Muscle of back (tissue), 11 donors: ENCODE measurements around the gene TTC28. TPM values are rescaled to one million over a fixed set of nuclear protein-coding genes. Genes with fewer than 3 reads are reported as not detected.
"Not testable (repeated sequence)": the region's sequence is repeated elsewhere in the genome, so short reads cannot be mapped to it uniquely, and the experiment has no call there.

Experiments
- DNase-seq, 3 donors: peaks; one replicate each; pipeline versions ENCODE4 v3.0.0 to v3.0.0-alpha.2; 2013
- polyA plus RNA-seq, 10 donors: library from polyadenylated mRNA; unstranded; fragments of 120-200 nt; gene quantifications; one replicate each; pipeline ENCODE4 v1.2.1, GENCODE V29; 2013; ENCODE audit not compliant: insufficient read length in 10 of 10

The TTC28 gene
- polyA plus RNA-seq, 10 donors = 21.0 to 29.9 (median 24.9) TPM

DNA sequence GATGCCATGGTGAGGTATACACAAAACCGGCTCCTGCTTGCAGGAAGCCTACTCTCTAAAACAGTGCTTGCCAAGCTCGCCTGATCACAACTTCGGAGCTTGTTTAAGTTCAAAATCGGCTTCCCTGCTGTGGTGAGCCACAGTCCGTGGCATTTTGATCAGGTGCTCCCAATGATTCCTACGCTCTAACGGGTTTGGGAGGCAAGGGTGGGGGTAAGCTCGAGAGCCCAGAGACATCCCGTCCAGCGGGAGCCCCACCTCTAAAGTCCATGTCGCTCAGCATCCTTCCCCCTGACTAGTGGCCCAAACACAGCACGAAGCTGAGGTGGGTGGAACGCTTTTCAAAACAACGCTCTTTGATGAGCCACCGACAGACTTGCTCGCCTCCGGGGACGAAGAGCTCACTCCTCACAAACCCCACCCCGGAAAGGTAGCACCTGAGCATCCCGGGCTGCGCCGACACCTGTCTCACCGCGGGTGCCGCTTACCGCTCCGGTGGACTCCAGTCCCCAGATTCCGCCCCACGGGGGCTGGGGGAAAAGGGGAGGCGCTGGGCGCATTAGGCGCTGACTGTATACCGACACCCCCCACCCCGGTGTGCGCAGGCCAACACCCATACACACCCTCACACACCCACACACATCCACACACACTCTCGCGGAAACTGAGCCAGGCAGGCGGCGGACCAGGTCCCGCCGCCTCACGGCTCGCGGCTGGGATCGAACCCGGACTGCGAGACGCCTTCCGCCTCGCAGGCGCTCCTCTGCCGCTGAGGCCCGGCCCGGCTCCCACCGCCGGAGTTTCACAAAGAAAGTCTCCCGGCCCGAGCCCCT lies 646 bp downstream of the TTC28 start:
- peak in 2 of 3 donors; percentile 11 to 63 for DNase-seq

DNA sequence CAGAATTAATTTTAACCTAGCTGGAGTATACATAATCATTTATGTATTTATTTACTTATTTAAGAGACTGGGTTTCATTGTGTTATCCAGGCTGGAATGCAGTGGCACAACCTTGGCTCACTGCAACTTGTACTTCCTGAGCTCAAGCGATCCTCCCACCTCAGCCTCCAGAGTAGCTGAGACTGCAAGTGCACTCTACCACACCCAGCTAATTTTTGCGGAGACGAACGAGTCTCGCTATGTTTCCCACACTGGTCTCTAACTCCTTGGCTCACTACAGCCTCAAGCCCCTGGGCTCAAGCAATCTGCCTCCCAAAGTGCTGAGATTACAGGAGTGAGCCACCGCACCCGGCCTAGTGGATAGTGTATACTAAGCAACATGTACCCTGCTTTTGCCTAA lies 1.5 kb downstream of the TTC28 start:
- DNase-seq = not testable (repeated sequence)

DNA sequence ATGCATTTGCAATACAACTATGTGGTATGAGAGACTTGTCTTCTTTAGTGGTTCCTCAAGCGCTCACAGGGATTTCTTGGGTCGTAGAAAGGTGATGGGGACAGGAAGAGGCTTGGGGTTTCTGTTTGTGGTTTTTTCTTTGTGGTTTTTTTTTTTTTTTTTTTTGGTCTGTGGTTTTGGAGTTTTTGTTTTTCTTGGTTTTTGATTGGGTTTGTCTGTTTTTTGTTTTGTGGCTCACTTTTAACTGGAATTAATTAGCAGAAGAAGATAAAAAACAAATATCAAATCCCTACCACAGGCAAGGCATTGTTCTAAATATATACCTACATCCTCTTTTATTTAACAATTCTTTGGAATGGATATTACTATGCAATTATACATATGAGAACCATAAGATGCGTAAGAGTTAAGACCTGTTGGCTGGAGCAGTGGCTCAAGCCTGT lies 5.5 kb downstream of the TTC28 start:
- peak in 1 of 3 donors; percentile 36 for DNase-seq

DNA sequence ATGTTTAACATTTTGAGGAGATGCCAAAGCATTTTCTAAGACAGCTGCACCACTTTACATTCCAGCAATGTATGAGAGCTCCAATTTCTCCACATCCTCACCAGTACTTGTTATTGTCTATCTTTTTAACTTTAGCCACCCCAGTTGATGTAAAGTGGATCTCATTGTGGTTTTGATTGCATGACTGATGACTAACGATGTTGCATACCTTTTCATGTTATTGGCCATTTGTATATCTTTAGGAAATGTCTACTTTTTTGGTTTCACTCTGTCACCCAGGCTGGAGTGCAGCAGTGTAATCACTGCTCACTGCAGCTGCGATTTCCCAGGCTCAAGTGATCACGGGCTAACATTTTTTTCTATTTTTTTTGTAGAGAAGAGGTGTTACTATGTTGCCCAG lies 8.9 kb downstream of the TTC28 start:
- no peak for DNase-seq

DNA sequence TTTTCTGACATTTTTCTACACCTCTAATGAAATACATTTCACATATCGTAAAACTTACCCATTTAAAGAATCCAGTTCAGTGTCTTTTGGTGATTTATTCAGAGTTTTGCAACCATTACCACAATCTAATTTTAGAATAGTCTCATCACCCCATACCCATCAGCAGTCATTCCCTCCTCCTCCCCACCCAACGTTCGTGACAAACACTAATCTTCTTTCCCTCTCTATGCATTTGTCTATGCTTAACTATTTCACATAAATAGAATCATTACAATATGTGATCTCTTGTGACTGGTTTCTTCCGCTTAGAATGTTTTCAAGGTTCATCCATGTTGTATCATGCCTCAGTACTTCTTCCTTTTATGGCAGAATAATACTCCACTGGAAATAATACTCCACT lies 9.5 kb downstream of the TTC28 start:
- DNase-seq = peak in 1 of 3 donors; percentile 41

DNA sequence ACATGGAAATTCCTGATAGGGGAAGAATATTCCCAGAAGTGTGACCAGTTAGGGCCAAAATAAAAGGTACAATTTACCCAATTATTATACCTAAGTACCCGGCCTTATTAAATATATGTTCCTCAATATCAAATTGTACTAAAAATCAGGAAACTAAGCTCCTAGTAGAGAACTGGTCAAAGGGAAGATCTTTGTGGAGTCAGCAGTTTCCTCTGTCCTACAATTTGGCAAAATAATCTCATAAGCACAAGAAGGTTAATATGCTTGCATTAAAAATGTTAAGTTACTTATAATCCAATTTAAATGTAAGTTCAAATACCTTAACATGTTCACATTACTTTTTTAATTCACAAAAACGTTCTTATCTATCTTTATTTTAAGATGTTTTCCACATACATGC lies 10.3 kb downstream of the TTC28 start:
- DNase-seq = no peak

DNA sequence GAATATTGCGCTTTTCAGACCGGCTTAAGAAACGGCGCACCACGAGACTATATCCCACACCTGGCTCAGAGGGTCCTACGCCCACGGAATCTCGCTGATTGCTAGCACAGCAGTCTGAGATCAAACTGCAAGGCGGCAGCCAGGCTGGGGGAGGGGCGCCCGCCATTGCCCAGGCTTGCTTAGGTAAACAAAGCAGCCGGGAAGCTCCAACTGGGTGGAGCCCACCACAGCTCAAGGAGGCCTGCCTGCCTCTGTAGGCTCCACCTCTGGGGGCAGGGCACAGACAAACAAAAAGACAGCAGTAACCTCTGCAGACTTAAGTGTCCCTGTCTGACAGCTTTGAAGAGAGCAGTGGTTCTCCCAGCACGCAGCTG lies 16.1 kb downstream of the TTC28 start:
- not testable (repeated sequence) for DNase-seq

DNA sequence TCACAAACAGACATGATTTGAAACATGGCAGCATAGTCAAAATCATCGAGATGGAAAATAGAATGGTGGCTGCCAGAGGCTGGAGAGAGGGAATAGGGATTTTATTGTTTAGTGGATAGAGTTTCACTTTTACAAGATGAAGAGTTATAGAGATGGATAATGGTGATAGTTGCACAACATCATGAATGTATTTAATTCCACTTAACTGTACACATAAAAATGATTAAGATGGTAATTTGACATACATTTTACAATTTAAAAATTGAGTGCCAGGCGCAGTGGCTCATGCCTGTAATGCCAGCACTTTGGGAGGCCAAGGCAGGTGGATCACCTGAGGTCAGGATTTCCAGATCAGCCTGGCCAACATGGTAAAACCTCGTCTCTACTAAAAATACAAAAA lies 21.2 kb downstream of the TTC28 start:
- peak in 1 of 3 donors; percentile 36 for DNase-seq

DNA sequence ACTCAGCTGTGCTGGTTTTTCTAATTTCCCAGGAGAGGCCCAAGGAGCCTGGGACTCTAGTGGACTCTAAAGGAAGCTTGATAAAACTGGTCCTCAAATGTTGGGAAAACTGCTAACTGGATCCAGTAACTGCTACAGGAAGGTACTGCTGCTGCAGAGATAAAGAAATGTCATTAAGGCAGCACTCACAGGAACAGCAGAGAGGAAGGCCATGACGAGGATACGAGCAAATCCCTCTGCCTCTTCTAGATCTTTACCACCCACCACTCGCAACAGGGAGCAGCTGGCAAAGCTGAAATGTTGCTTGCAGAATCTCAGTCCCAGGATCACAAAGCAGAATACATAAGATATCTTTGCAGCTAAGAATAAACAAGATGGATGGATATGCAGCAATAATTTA lies 23.5 kb downstream of the TTC28 start:
- DNase-seq = no peak

DNA sequence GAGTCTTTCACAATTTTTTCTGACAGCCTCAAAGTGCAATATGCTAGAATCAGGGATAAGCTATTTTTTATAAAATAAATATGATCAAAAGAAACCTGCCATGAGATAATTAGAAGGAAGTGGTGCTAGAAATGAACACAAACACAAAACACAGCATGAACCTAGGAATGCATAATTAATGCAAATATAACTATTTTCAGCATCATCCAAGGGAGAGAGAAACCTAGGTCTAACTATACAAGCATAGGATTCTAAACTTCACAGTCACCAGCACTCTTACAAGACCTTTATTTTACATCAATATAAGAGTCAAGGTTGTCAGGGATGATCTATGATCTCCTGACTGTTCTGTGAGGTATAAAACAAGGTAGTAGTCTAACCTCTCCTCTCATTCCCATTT lies 29.2 kb downstream of the TTC28 start:
- no peak for DNase-seq

DNA sequence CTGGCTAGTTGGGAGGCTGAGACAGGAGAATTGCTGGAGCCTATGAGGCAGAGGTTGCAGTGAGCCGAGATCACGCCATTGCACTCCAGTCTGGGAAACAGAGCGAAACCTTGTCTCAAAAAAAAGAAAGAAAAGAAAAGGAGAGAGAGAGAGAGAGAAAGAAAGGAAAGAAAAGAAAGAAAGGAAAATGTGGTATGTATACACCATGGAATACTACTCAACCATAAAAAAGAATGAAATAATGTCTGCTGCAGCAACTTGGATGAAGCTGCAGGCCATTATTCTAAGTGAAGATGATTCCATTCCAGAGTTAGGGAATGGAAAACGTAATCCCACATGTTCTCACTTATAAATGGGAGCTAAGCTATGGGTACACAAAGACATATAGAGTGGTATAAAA lies 30.8 kb downstream of the TTC28 start:
- no peak for DNase-seq

DNA sequence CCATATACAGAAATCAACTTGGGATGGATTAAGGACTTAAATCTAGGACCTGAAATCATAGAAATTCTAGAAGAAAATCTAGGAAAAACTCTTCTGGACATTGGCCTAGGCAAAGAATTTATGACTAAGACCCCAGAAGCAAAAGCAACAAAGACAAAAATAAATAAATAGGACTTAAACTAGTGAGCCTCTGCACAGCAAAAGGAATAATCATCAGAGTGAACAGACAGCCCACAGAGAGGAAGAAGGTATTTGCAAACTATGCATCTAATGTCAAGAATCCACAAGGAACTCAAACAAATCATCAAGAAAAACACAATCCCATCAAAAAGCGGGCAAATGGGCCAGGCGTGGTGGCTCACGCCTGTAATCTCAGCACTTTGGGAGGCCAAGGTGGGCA lies 32.4 kb downstream of the TTC28 start:
- no peak for DNase-seq

DNA sequence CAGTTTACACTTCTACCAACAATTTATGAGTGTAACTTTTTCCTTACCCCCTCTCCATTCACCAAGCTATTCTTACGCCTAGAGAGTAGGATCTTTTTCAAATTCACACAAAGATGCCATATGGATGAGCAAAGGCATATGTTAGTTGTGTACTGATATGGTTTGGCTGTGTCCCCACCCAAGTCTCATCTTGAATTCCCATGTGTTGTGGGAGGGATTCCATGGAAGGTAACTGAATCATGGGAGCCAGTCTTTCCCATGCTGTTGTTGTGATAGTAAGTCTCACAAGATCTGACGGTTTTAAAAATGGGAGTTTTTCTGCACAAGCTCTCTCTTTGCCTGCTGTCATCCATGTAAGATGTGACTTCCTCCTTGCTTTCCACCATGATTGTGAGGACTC lies 40.3 kb downstream of the TTC28 start:
- no peak for DNase-seq

DNA sequence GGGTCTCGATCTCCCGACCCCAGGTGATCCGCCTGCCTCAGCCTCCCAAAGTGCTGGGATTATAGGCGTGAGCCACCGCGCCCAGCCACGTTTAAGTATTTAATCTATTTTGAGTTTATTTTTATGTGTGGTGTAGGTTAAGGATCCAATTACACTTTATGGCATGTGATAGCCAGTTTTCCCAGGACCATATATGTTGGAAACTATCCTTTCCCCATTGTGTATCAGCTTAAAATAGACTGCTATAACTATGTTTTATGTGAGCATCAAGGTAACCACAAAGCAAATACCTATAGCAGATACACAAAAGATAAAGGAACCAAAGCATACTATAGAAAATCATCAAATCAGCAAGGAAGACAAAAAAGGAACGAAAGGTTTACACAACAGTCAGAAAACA lies 42.4 kb downstream of the TTC28 start:
- no peak for DNase-seq

DNA sequence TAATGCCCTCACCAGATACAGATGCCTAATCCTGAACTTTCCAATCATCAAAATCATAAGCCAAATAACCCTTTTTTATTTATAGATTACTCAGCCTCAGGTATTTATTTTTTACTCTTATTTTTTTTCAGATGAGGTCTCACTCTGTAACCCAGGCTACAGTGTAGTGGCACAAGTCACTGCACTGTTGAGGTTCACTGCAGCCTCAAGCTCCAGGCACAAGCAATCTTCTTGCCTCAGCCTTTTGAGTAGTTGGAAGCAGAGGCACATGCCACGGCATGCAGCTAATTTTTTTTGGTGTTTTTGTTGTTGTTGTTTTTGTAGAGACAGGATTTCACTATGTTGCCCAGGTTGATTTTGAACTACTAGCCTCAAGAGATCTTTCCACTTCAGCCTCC lies 49.5 kb downstream of the TTC28 start:
- DNase-seq = no peak

DNA sequence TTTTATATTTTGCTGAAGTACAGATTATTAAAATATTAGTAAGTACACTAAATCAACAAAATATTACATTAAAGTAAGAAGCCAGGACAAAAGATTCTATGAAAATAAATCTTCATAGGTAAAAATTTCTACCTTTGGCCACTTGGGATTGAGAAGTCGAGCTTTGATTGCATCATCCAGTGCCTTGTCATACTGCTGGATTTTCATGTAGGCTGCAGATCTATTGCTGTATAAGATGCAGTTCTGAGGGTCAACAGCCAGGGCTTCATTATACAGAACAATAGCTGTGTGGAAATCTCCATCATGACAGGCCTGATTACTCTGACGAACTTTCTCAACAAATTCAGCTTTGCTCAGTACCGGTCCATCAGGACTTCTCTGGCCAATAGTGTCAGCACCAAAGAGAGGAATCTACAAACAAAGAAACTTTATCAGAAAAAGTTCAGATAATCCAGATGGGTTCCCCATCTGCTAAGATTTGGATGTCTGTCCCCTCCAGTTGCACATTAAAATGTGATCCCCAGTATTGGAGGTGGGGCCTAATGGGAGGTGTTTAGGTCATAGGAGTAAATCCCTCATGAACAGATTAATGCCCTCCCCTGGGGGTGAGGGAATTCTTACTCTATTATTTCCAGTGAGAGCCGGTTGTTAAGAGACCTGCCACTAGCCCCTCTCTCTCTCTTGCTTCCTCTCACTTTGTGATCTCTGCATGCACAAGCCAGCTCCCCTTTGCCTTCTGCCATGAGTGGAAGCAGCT lies 50.0 kb downstream of the TTC28 start:
- no peak for DNase-seq

DNA sequence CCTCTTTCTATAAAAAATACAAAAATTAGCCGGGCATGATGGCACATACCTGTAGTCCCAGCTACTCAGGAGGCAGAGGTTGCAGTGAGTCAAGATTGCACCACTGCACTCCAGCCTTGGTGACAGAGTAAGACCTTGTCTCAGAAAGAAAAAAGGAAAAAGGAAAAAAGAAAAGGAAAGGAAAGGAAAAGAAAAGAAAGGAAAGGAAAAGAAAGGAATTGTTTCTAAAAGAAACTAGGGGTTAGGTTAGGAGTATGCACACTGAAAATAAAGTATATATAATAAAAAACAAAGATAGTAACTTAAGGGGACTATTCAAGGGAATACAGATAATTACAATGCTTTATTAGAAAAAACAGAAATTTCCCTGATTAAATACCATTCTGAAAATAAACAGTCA lies 50.9 kb downstream of the TTC28 start:
- no peak for DNase-seq

DNA sequence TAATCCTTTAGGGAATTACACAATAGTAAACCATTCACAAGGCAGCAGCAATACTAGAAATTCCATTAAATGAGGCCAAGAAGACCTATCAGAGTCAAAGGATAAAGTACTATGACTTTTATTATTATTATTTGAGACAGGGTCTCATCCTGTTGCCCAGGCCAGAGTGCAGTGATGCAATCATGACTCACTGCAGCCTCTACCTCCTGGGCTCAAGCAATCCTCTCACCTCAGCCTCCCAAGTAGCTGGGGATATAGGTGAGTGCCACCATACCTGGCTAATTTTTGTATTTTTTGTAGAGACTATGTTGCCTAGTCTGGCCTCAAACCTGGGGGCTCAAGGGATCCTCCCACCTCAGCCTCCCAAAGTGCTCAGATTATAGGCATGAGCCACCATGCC lies 51.8 kb downstream of the TTC28 start:
- DNase-seq = no peak

DNA sequence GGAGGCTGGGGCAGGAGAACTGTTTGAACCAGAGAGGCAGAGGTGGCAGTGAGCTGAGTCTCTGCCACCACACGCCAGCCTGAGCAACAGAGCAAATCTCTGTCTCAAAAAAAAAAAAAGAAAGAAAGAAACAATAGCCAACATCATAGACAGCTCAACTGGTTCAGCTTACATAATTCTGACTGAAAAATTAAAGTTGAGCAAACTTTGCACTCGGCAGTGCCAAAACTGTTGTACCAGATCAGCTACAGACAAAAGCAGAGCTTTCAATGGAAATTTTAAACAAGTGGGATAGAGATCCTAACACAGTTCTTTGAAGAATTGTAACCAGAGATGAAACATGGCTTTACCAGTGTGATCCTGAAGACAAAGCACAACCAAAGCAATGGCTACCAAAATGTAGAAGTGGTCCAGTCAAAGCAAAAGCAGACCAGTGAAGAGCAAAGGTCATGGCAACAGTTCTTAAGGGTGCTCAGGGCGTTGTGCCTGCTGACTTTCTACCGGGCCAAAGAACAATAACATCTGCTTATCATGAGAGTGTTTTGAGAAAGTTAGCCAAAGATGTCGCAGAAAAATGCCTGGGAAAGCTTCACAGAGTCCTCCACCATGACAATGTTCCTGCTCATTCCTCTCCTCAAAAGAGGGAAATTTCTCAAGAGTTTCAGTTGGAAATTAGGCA lies 59.3 kb downstream of the TTC28 start:
- no peak for DNase-seq

DNA sequence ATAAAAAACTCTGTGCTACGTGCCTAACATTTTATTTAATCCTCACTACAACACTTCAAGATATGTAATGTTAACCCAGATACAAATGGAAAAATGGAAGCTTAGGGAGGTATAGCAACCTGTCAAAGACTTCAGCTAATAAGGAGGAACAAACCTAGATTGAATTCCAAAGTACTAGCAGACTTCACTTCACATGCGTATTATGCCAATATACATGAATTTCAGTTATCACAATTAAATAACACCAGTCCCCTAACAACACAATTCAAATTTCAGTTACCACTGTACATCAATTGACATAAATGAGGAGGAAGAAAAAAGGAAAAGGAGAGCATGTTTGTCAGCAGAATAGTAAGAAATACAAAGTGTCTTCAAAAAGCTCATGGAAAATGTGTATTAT lies 60.4 kb downstream of the TTC28 start:
- no peak for DNase-seq

DNA sequence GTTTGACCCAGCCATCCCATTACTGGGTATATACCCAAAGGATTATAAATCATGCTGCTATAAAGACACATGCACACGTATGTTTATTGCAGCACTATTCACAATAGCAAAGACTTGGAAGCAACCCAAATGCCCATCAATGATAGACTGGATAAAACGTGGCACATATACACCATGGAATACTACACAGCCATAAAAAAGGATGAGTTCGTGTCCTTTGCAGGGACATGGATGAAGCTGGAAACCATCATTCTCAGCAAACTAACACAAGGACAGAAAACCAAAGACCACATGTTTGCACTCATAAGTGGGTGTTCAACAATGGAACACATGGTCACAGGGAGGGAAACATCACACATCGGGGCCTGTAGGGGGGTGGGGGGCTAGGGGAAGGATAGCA lies 64.2 kb downstream of the TTC28 start:
- DNase-seq = not testable (repeated sequence)

DNA sequence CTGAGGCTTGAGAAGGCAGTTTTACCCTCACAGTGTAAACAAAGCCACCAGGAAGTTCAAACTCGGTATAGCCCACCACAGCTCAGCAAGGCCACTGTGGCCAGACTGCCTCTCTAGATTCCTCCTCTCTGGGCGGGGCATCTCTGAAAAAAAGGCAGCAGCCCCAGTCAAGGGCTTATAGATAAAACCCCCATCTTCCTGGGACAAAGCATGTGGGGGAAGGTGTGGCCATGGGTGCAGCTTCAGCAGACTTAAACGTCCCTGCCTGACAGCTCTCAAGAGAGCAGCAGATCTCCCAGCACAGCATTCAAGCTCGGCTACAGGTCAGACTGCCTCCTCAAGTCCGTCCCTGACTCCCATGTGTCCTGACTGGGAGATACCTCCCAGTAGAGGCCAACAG lies 69.7 kb downstream of the TTC28 start:
- no peak for DNase-seq

DNA sequence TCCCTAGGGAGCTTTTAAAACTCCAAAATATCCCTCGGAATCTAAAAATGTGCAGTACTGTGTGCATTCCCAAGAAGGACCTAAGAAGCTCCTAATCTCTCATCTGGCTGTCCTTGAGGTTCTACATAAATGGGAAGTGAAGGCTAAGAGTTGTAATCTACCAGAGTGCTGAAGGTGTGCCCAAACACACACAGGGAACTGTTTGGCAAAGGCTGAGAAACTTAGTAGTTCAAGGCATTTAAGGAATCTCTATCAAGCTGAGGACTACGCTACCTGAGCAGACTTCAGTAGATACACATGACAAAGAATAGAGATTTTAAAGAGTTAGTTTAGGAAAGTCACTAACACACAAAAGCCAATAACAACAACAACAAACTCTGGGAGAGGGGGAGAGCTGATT lies 71.1 kb downstream of the TTC28 start:
- DNase-seq = no peak
